ENCODE results near the gene FAM186B.

DNA sequence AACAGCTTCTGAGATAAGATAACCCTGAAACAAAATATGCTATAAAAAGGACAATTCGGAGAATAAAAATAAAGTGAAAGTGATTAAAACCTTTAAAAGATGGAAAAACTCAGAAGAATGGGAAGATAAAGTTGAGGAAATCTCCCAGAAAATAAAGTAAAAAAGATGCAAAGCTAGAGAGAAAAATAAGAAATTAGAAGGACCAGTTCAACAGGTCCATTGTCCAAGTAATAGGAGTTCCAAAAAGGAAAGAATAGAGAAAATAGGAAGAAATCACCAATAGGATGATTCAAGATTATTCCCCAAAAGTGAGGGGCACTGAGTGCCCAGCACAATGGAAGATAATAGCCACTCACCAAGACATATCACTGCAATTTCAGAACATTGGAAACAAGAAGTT is 13.1 kb upstream of the FAM186B start:
- TF ChIP-seq POLR2A (IDR thresholded peaks at IDR 0.05) (no peak), POLR2AphosphoS5 (IDR thresholded peaks at IDR 0.05) (no peak)
- TF ChIP-seq, protein P1, sequence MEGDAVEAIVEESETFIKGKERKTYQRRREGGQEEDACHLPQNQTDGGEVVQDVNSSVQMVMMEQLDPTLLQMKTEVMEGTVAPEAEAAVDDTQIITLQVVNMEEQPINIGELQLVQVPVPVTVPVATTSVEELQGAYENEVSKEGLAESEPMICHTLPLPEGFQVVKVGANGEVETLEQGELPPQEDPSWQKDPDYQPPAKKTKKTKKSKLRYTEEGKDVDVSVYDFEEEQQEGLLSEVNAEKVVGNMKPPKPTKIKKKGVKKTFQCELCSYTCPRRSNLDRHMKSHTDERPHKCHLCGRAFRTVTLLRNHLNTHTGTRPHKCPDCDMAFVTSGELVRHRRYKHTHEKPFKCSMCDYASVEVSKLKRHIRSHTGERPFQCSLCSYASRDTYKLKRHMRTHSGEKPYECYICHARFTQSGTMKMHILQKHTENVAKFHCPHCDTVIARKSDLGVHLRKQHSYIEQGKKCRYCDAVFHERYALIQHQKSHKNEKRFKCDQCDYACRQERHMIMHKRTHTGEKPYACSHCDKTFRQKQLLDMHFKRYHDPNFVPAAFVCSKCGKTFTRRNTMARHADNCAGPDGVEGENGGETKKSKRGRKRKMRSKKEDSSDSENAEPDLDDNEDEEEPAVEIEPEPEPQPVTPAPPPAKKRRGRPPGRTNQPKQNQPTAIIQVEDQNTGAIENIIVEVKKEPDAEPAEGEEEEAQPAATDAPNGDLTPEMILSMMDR (IDR thresholded peaks at IDR 0.05), result no peak
